ENCODE measurements around the gene ARSI. TPM values are rescaled to one million over a fixed set of nuclear protein-coding genes. Genes with fewer than 3 reads are reported as not detected.

ARSI gene
- polyA plus RNA-seq, 3 donors: 2.8 to 4.7 (median 3.9) TPM

GRCh38 chr5:150272531-150272930 lies 30.2 kb downstream of the ARSI start:
- DNase-seq: no peak

GRCh38 chr5:150271923-150272322 lies 30.8 kb downstream of the ARSI start:
- DNase-seq: no peak

GRCh38 chr5:150271296-150271692 lies 31.4 kb downstream of the ARSI start:
- DNase-seq: no peak

GRCh38 chr5:150270541-150271295 lies 32.0 kb downstream of the ARSI start:
- DNase-seq: no peak

GRCh38 chr5:150266871-150267291 lies 35.8 kb downstream of the ARSI start:
- no peak for DNase-seq

- no peak for DNase-seq
These were observed 36.8 kb downstream of the ARSI start for GRCh38 chr5:150265870-150266383.

- DNase-seq: no peak
These were observed 37.8 kb downstream of the ARSI start for GRCh38 chr5:150264667-150265603.

- no peak for DNase-seq
These were observed 38.7 kb downstream of the ARSI start for GRCh38 chr5:150263801-150264621.

GRCh38 chr5:150263375-150263775 lies 39.3 kb downstream of the ARSI start:
- no peak for DNase-seq

GRCh38 chr5:150262502-150262901 lies 40.2 kb downstream of the ARSI start:
- no peak for DNase-seq

- DNase-seq: no peak
These were observed 41.5 kb downstream of the ARSI start for GRCh38 chr5:150261231-150261630.

- no peak for DNase-seq
These were observed 44.6 kb downstream of the ARSI start for GRCh38 chr5:150258130-150258529.

- no peak for DNase-seq
These were observed 45.3 kb downstream of the ARSI start for GRCh38 chr5:150257424-150257823.

- no peak for DNase-seq
These were observed 46.2 kb downstream of the ARSI start for GRCh38 chr5:150256410-150257064.

GRCh38 chr5:150255659-150256409 lies 46.9 kb downstream of the ARSI start:
- DNase-seq: no peak

- DNase-seq: no peak
These were observed 47.9 kb downstream of the ARSI start for GRCh38 chr5:150254774-150255173.

- DNase-seq: no peak
These were observed 48.3 kb downstream of the ARSI start for GRCh38 chr5:150254363-150254762.

GRCh38 chr5:150253416-150254208 lies 49.1 kb downstream of the ARSI start:
- no peak for DNase-seq

GRCh38 chr5:150252489-150252888 lies 50.2 kb downstream of the ARSI start:
- DNase-seq: no peak

GRCh38 chr5:150251504-150251903 lies 51.2 kb downstream of the ARSI start:
- DNase-seq: no peak
